Hepatocyte (in vitro differentiated cells): ENCODE results near the gene FBP1.

Experiments used
- EZH2 ChIP-seq: fragments of 200-600 bp; sonication (generic); IDR thresholded peaks from 2 replicates; pipeline ENCODE4 v1.6.1; 2016; ENCODE audit warnings: antibody characterized with exemption, mild to moderate bottlenecking, borderline replicate concordance
- EZH2phosphoT487 ChIP-seq: fragments of 200-600 bp; sonication (generic); IDR thresholded peaks from one replicate; pipeline ENCODE4 v1.6.1; 2018; ENCODE audit warnings: antibody characterized with exemption, mild to moderate bottlenecking, low read depth, moderate library complexity; ENCODE audit not compliant: unreplicated experiment, severe bottlenecking
- TF ChIP-seq, protein P1 (sequence below): fragments of 200-600 bp; sonication (generic); IDR thresholded peaks from 2 replicates; pipeline ENCODE4 v1.5.1; 2016; ENCODE audit warnings: antibody characterized with exemption, mild to moderate bottlenecking; ENCODE audit not compliant: poor library complexity

DNA sequence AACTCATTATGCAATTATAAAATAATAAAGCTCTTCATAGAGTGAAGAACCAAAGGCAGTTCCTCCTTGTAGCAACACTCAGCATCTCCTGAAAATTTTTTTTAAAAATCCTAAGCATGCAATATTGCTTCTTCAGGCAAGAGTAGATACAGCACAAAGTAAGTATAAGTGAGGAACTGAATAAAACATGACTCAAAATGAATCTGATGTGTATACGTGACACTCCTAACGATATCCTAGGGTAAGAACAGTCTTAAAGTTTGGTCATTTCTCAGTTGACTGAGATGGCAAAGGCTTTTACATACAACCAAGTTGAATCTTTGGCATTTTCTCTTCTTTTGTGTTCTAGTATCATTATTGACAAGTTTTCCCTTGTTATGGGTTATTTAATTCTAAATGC is 46.0 kb upstream of the FBP1 start:
- TF ChIP-seq, protein P1, sequence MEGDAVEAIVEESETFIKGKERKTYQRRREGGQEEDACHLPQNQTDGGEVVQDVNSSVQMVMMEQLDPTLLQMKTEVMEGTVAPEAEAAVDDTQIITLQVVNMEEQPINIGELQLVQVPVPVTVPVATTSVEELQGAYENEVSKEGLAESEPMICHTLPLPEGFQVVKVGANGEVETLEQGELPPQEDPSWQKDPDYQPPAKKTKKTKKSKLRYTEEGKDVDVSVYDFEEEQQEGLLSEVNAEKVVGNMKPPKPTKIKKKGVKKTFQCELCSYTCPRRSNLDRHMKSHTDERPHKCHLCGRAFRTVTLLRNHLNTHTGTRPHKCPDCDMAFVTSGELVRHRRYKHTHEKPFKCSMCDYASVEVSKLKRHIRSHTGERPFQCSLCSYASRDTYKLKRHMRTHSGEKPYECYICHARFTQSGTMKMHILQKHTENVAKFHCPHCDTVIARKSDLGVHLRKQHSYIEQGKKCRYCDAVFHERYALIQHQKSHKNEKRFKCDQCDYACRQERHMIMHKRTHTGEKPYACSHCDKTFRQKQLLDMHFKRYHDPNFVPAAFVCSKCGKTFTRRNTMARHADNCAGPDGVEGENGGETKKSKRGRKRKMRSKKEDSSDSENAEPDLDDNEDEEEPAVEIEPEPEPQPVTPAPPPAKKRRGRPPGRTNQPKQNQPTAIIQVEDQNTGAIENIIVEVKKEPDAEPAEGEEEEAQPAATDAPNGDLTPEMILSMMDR = no peak
- no peak for TF ChIP-seq EZH2
- TF ChIP-seq EZH2phosphoT487 = no peak
